ENCODE results near the gene CAPN14.

The CAPN14 gene

DNA sequence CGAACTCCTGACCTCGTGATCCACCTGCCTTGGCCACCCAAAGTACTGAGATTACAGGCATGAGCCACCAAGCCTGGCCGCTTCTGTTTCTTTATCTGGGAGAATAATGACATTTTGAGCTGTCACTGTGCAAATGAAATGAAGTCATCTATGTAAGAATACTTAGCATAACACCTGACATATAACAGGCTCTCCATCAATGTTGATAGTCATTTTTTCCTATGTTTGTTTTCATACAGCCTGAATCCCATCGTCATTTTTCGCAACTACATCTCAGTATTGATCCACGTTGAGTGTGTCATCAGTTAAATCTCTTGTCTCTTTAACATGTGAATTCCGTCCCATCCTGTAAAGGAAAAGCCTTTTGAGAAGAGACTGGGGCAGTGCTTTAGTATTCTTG, 6.4 kb upstream of the CAPN14 start:
- Histone ChIP-seq H3K27ac (ENCODE audit: low read depth, low read length) (no peak overlapping the region), H3K4me1 (ENCODE audit: control insufficient read depth, insufficient read depth, low read length, unreplicated experiment) (no peaks in the 10 kb centered on the region), H3K27me3 (ENCODE audit: insufficient read depth, low read length) (peaks cover 91% of the 10 kb centered on the region), H3K79me2 (ENCODE audit: control insufficient read depth, insufficient read depth, low read length, unreplicated experiment) (no peaks in the 10 kb centered on the region), H3K4me3 (ENCODE audit: low read depth, low read length) (no peak overlapping the region), H2AFZ (ENCODE audit: low read length, unreplicated experiment) (no peak overlapping the region), H3K36me3 (ENCODE audit: insufficient read depth, low read length) (no peaks in the 10 kb centered on the region)

DNA sequence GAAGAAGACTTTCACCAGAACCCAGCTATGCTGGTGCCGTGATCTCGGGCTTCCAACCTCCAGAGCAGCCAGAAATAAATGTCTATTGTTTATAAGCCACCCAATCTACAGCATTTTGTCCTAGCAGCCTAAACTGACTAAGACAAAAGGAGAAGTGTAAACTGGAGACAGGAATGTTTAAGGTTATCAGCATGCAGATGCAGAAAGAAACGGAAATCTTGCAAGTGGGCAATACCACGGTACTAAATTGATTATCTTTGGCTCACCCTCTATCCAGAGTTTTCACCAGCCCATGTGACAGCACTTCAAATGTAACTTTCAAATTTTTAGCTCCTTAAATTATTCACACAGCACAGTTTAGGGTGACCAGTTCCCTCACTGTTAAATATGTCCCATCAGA, 5.7 kb upstream of the CAPN14 start:
- no peaks in the 10 kb centered on the region for H3K79me2 ChIP-seq (ENCODE audit: control insufficient read depth, insufficient read depth, low read length, unreplicated experiment)
- peaks cover 85% of the 10 kb centered on the region for H3K27me3 ChIP-seq (ENCODE audit: insufficient read depth, low read length)
- no peak overlapping the region for H3K27ac ChIP-seq (ENCODE audit: low read depth, low read length)
- no peaks in the 10 kb centered on the region for H3K36me3 ChIP-seq (ENCODE audit: insufficient read depth, low read length)
- no peak overlapping the region for H2AFZ ChIP-seq (ENCODE audit: low read length, unreplicated experiment)
- no peaks in the 10 kb centered on the region for H3K4me1 ChIP-seq (ENCODE audit: control insufficient read depth, insufficient read depth, low read length, unreplicated experiment)
- H3K4me3 ChIP-seq (ENCODE audit: low read depth, low read length): no peak overlapping the region

DNA sequence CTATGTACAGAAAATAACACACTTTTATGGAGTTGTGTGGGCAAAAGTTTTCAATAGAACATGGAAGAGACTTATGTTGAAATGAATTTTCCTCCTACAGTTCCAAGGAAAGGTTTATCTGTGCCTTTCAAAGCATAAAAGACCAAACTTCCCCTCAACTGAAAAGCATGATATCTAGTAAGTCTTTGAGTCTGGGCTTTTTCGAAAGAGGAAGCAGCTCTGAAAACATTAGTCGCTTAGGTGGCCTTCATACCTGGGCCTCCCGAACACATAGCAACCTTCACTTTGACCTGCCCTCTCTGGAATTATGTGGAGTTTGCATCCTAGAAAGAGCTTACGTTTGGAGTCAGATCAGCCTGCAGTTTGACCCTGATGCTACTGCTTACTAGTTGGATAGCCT, 4.8 kb upstream of the CAPN14 start:
- no peak overlapping the region for H3K27ac ChIP-seq (ENCODE audit: low read depth, low read length)
- H3K4me1 ChIP-seq (ENCODE audit: control insufficient read depth, insufficient read depth, low read length, unreplicated experiment): no peaks in the 10 kb centered on the region
- H3K27me3 ChIP-seq (ENCODE audit: insufficient read depth, low read length): peaks cover 82% of the 10 kb centered on the region
- H2AFZ ChIP-seq (ENCODE audit: low read length, unreplicated experiment): no peak overlapping the region
- no peaks in the 10 kb centered on the region for H3K36me3 ChIP-seq (ENCODE audit: insufficient read depth, low read length)
- H3K4me3 ChIP-seq (ENCODE audit: low read depth, low read length): no peak overlapping the region
- no peaks in the 10 kb centered on the region for H3K79me2 ChIP-seq (ENCODE audit: control insufficient read depth, insufficient read depth, low read length, unreplicated experiment)

DNA sequence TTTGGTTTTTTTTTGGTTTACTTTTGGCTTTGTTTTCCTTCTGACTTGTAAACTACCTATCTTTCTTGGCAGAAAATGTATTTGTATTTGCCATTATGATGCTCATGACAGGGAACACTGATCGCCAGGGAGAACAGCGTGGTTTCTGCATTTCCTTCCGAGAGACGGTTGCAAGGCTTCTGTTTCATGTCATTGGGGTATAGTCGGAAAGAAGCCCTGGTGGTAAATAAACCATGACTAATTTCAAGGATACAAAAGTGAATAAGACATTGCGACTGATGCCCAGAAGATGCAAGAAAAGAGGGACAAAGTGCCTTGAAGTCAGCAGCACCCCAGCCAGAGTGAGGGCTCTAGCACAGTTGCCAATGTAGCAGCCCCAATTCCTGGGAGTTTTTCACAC, 4.2 kb upstream of the CAPN14 start:
- Histone ChIP-seq H3K4me3 (ENCODE audit: low read depth, low read length) (no peak overlapping the region), H2AFZ (ENCODE audit: low read length, unreplicated experiment) (no peak overlapping the region), H3K36me3 (ENCODE audit: insufficient read depth, low read length) (no peaks in the 10 kb centered on the region), H3K27ac (ENCODE audit: low read depth, low read length) (no peak overlapping the region), H3K4me1 (ENCODE audit: control insufficient read depth, insufficient read depth, low read length, unreplicated experiment) (no peaks in the 10 kb centered on the region), H3K79me2 (ENCODE audit: control insufficient read depth, insufficient read depth, low read length, unreplicated experiment) (no peaks in the 10 kb centered on the region), H3K27me3 (ENCODE audit: insufficient read depth, low read length) (peaks cover 78% of the 10 kb centered on the region)

DNA sequence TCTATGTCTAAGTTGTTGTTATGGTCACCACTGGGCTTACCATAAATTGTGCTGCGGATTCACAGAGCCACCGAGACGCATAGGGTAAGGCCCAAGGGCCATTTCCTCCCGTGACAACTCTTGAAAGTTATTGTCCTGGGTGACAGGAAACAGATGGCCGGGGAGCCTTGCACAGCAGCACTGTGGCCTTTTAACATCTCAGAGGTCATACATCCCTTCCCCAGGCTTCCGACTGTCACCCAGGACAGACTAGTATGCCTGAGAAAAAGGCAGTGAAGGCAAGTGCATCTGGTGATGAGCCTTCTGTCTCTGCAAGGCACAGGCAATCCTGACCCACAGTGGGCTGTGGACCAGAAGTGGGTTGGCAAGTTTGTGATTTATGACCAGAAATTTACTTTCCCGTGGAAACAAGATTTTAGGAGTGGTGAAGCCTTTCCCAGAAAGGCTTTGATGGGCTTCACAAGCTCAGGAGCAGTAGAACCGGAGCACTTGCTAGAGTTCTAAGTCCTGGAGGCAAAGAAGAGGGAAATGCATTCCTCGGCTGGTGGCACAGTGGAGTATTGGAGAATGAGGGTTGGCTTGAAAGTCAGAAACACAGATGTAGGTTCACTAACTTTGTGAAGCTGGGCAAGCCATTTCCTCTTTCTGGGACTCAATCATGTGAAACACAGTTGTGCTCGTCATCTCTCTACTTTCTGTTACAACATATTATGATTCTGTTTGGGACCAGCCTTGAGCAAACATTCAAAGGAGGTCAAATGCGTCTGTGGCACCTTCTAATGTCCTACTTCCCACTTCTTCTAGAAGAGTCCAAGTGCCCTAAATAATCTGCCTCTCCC, 2.0 kb upstream of the CAPN14 start:
- Histone ChIP-seq H2AFZ (ENCODE audit: low read length, unreplicated experiment) (no peak overlapping the region), H3K4me3 (ENCODE audit: low read depth, low read length) (no peak overlapping the region), H3K27ac (ENCODE audit: low read depth, low read length) (no peak overlapping the region), H3K79me2 (ENCODE audit: control insufficient read depth, insufficient read depth, low read length, unreplicated experiment) (no peaks in the 10 kb centered on the region), H3K4me1 (ENCODE audit: control insufficient read depth, insufficient read depth, low read length, unreplicated experiment) (no peaks in the 10 kb centered on the region), H3K27me3 (ENCODE audit: insufficient read depth, low read length) (peaks cover 61% of the 10 kb centered on the region), H3K36me3 (ENCODE audit: insufficient read depth, low read length) (no peaks in the 10 kb centered on the region)

DNA sequence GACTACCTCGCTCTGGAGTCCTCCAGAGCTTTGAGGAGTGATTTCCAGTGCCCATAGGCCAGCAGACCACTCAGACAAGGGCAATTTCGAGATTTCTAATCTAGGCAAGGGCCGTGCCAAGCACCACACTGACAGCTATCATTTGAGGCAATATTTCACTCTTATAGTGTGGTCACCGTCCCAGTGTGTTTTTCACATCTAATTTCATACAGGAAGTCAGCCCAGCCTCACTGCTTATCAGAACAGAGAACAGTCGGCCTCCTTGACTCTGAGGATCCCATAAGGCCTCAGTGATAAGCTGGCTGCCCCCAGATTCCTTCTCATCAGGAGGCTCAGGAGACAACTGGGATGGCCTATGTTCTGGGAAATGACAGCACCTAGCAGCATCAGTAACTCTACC, 581 bp downstream of the CAPN14 start:
- Histone ChIP-seq H3K4me1 (ENCODE audit: control insufficient read depth, insufficient read depth, low read length, unreplicated experiment) (no peaks in the 10 kb centered on the region), H3K27ac (ENCODE audit: low read depth, low read length) (no peak overlapping the region), H3K36me3 (ENCODE audit: insufficient read depth, low read length) (no peaks in the 10 kb centered on the region), H3K79me2 (ENCODE audit: control insufficient read depth, insufficient read depth, low read length, unreplicated experiment) (no peaks in the 10 kb centered on the region), H3K27me3 (ENCODE audit: insufficient read depth, low read length) (peaks cover 38% of the 10 kb centered on the region), H2AFZ (ENCODE audit: low read length, unreplicated experiment) (no peak overlapping the region), H3K4me3 (ENCODE audit: low read depth, low read length) (no peak overlapping the region)

DNA sequence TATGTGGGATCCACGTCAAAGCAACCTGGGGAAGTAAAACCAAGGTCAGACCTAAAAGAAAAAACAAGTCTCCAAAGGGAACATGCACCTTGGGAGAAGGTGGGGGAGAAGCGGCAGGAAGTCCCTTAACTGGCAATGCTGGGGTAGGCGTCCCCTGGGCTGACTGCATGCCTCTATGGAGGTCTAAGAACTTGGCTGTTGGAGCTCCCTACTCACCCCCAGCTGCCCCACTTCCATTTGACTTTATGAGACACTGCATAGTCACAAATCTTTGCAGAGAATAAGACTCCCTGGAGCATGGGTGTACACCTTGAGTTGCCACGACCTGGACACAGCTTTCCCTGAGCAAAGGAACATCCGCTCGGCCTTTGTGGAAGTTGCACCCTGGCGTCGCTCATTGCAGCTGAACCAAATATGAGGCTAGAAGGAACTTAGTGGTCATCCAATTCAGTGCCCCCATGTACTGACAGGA, 2.8 kb downstream of the CAPN14 start:
- no peak overlapping the region for H3K4me3 ChIP-seq (ENCODE audit: low read depth, low read length)
- H3K36me3 ChIP-seq (ENCODE audit: insufficient read depth, low read length): no peaks in the 10 kb centered on the region
- no peak overlapping the region for H2AFZ ChIP-seq (ENCODE audit: low read length, unreplicated experiment)
- H3K79me2 ChIP-seq (ENCODE audit: control insufficient read depth, insufficient read depth, low read length, unreplicated experiment): no peaks in the 10 kb centered on the region
- H3K4me1 ChIP-seq (ENCODE audit: control insufficient read depth, insufficient read depth, low read length, unreplicated experiment): no peaks in the 10 kb centered on the region
- no peak overlapping the region for H3K27ac ChIP-seq (ENCODE audit: low read depth, low read length)
- H3K27me3 ChIP-seq (ENCODE audit: insufficient read depth, low read length): peaks cover 16% of the 10 kb centered on the region

DNA sequence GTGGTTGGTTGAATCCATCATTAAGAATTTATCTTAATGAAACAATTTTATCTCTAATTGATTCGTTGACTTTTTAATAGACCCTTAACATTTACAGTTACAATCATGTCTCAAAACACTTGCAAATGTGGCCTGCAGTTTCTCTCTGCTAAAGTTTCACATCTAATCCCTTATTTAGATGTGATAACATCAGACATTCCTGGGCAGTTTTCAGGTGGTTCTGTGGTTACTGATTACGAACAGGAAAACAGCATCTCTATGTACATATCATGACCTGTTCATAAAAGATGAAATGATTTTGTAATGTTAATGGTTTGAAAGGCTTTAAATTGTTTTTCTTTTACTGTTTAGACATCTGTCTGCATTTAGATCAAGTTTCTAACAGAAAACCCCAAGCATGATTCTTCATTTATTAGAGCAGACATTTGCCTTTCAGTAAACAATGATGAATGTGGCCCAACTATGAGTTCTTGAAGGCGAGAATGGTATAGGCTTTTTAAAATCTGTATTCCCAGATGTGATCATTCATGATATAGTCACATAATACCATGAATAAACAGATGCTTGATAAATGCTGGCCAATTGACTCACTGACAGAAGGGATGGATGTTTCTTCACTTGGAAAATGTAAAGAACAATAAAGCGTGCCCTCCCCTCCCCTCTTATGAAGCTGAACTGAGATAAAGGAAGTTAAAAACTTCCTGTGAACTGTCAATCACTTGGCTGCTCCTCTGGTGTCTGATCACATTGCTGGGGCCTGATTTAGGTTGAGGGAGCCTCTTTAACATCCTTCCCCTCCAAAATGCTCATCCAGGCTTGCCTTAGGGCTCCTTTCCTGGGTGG, 3.5 kb downstream of the CAPN14 start:
- Histone ChIP-seq H3K27ac (ENCODE audit: low read depth, low read length) (no peak overlapping the region), H3K27me3 (ENCODE audit: insufficient read depth, low read length) (peaks cover 10% of the 10 kb centered on the region), H3K4me1 (ENCODE audit: control insufficient read depth, insufficient read depth, low read length, unreplicated experiment) (no peaks in the 10 kb centered on the region), H3K36me3 (ENCODE audit: insufficient read depth, low read length) (no peaks in the 10 kb centered on the region), H2AFZ (ENCODE audit: low read length, unreplicated experiment) (no peak overlapping the region), H3K79me2 (ENCODE audit: control insufficient read depth, insufficient read depth, low read length, unreplicated experiment) (no peaks in the 10 kb centered on the region), H3K4me3 (ENCODE audit: low read depth, low read length) (no peak overlapping the region)

DNA sequence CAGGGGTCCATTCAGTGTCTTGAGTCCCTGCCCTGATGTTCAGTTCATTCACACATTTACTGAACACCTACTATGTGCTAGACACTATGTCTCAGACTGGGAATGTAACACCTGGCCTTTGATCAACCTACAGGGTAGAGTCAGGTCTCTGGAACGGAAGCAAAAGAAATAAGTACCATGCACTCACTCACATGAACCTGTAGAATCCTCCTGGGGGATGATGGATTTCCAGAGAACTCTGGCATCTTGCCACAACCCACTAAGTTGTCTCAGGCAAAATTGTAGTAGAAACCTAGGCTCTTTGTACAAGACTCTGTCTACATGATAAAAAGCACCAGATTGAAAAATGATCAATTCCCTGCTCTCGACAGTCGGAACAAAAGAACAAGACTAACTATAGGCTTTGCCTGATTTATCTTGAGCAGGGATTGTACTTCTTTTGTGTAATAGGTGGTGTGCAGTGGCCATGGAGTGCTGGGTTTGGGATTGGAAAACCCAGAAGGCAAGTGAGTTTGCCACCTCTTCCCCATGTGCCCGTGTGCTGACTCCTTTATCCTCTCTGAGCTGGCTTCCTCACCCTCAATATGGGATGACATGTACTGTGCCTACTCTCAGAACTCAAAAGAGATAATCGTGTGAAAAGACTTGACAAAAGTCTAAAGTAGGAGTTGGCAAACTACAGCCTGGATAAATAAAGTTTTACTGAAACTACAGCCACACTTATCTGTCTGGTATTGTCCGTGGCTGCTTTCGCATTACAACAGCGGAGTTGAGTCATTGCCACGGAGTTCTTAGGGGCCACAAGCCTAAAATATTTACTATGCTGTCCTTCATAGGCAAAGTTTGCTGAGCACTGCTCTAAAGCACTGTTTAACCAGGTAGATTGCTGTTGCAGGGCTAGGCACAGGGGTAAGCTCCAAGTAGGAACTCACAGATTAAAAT, 4.4 kb downstream of the CAPN14 start:
- Histone ChIP-seq H2AFZ (ENCODE audit: low read length, unreplicated experiment) (no peak overlapping the region), H3K4me3 (ENCODE audit: low read depth, low read length) (no peak overlapping the region), H3K4me1 (ENCODE audit: control insufficient read depth, insufficient read depth, low read length, unreplicated experiment) (no peaks in the 10 kb centered on the region), H3K27me3 (ENCODE audit: insufficient read depth, low read length) (peaks cover 8% of the 10 kb centered on the region), H3K27ac (ENCODE audit: low read depth, low read length) (no peak overlapping the region), H3K79me2 (ENCODE audit: control insufficient read depth, insufficient read depth, low read length, unreplicated experiment) (no peaks in the 10 kb centered on the region), H3K36me3 (ENCODE audit: insufficient read depth, low read length) (no peaks in the 10 kb centered on the region)

DNA sequence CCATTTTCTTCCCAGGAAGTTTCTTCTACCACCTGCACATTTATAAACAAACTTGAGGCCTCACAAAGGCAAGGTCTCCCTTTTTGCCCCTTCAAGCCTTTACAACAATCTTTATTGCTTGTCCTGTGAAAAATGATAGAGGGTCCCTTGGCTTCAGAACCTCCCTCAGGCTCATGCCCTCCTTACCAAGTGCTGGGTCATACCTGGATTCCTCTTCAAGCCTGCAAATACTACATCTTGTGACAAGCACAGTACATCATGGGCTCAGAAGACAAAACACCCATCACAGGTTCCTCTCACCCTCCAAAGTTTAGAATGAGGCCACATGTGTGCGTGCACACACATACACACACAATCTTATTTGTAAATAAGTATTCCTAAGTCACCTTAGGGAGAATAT, 9.1 kb downstream of the CAPN14 start:
- Histone ChIP-seq H3K4me3 (ENCODE audit: low read depth, low read length) (no peak overlapping the region), H3K27ac (ENCODE audit: low read depth, low read length) (no peak overlapping the region), H3K79me2 (ENCODE audit: control insufficient read depth, insufficient read depth, low read length, unreplicated experiment) (no peaks in the 10 kb centered on the region), H2AFZ (ENCODE audit: low read length, unreplicated experiment) (no peak overlapping the region), H3K36me3 (ENCODE audit: insufficient read depth, low read length) (no peaks in the 10 kb centered on the region), H3K4me1 (ENCODE audit: control insufficient read depth, insufficient read depth, low read length, unreplicated experiment) (no peaks in the 10 kb centered on the region), H3K27me3 (ENCODE audit: insufficient read depth, low read length) (no peaks in the 10 kb centered on the region; the same call in none of the 2 replicates)
